HepG2 (cell line): ENCODE results near the gene OSBPL3. TPM values are rescaled to one million over a fixed set of nuclear protein-coding genes. Genes with fewer than 3 reads are reported as not detected.

ENCODE experiments used
- ATAC-seq: fragments of 200-7000 bp; cut with Tn5 transposase; 3 replicates; pipeline ENCODE4 v1.9.1; 2020; ENCODE audit warnings: mild to moderate bottlenecking, moderate library complexity
- BruUV-seq: library from RNA; stranded (reverse); fragments of 400-500 nt; replicated peaks from 2 replicates; lab custom pipeline; 2021; lab: Mats Ljungman, UMichigan
- CTCF ChIA-PET: fragments of 300-600 bp; formaldehyde crosslinking; extraction: SDS; loops from one replicate; lab custom pipeline; 2021; ENCODE audit warnings: low total read pairs, inconsistent platforms, low intra/inter-chr PET ratio; lab: Yijun Ruan, JAX
- POLR2A ChIA-PET: fragments of 350-600 bp; sonication (Branson Sonifier 250); formaldehyde crosslinking; loops from one replicate; lab custom pipeline; 2020; ENCODE audit warnings: antibody characterized with exemption, inconsistent platforms; lab: Yijun Ruan, JAX
- DNase-seq: peaks from one replicate; pipeline ENCODE4 v3.0.0-alpha.2; 2015; ENCODE audit warnings: low spot score
- FAIRE-seq: peaks from 3 replicates; lab custom pipeline; 2011; peaks lifted over from hg19 to GRCh38; lab: Jason Lieb, UNC
- H2AFZ ChIP-seq: one replicate; pipeline ENCODE4 v1.6.1; 2011; ENCODE audit warnings: low read length, inconsistent platforms
- H3K27ac ChIP-seq: fragments of 300-600 bp; 3 replicates; pipeline ENCODE4 v1.8.0; 2011; ENCODE audit warnings: mixed run types, mild to moderate bottlenecking, mixed read lengths, low read length, inconsistent platforms; ENCODE audit not compliant: insufficient read depth; ENCODE audit errors: extremely low read length
- H3K27me3 ChIP-seq, 2 experiments: fragments of 200-600 bp in 1 of 2; 2 replicates in 1 of 2; 3 replicates in 1 of 2; pipeline versions ENCODE4 v1.6.0 to v1.8.0; 2011; ENCODE audit warnings: low read length in 2 of 2, mild to moderate bottlenecking in 2 of 2, moderate library complexity in 2 of 2, inconsistent platforms in 1 of 2; ENCODE audit not compliant: insufficient read depth in 2 of 2, control insufficient read depth in 1 of 2
- H3K36me3 ChIP-seq, 2 experiments: fragments of 200-600 bp in 1 of 2; replicated peaks in 1 of 2; 2 replicates in 1 of 2; 3 replicates in 1 of 2; pipeline versions ENCODE4 v1.5.1 to v1.8.0; 2011; ENCODE audit warnings: low read length in 2 of 2, inconsistent platforms in 1 of 2; ENCODE audit not compliant: insufficient read depth in 2 of 2, control insufficient read depth in 1 of 2
- H3K4me1 ChIP-seq: 2 replicates; pipeline ENCODE4 v1.5.1; 2012; ENCODE audit warnings: low read length, inconsistent platforms; ENCODE audit not compliant: insufficient read depth
- H3K4me2 ChIP-seq: 2 replicates; pipeline ENCODE4 v1.6.0; 2011; ENCODE audit warnings: low read depth, low read length, inconsistent platforms
- H3K4me3 ChIP-seq, 3 experiments: fragments of 200-600 bp in 1 of 3; sonication (generic), shearing (Covaris generic) in 1 of 3; replicated peaks in 1 of 3; 2 replicates each; pipeline ENCODE4 v1.5.1; 2011 to 2016; ENCODE audit warnings: low read length in 3 of 3, inconsistent platforms in 2 of 3, low read depth in 2 of 3, mild to moderate bottlenecking in 2 of 3, control low read depth in 1 of 3, mixed read lengths in 1 of 3; ENCODE audit not compliant: insufficient read depth in 1 of 3
- H3K79me2 ChIP-seq: one replicate; pipeline ENCODE4 v1.6.1; 2011; ENCODE audit warnings: low read length, inconsistent platforms; ENCODE audit not compliant: insufficient read depth
- H3K9ac ChIP-seq: 2 replicates; pipeline ENCODE4 v1.6.0; 2011; ENCODE audit warnings: mild to moderate bottlenecking, low read depth, low read length, inconsistent platforms; ENCODE audit not compliant: insufficient read depth
- H3K9me3 ChIP-seq: 2 replicates; pipeline ENCODE4 v1.5.1; 2012; ENCODE audit warnings: mild to moderate bottlenecking, low read length
- H4K20me1 ChIP-seq: 2 replicates; pipeline ENCODE4 v1.6.0; 2011; ENCODE audit warnings: inconsistent platforms, mild to moderate bottlenecking, low read length, moderate library complexity; ENCODE audit not compliant: insufficient read depth
- MLLT10 ChIP-seq: sonication (generic); formaldehyde crosslinking; IDR thresholded peaks from 2 replicates; pipeline ENCODE4 v1.4.0; 2020; ENCODE audit warnings: missing genetic modification reagents
- PCBP2 ChIP-seq: fragments of 200-400 bp; formaldehyde crosslinking; optimal IDR thresholded peaks from 2 replicates; pipeline ENCODE3; 2018; ENCODE audit warnings: low read length, low read depth; ENCODE audit not compliant: poor library complexity, severe bottlenecking
- RNF219 ChIP-seq: sonication (generic); formaldehyde crosslinking; IDR thresholded peaks from 2 replicates; pipeline ENCODE4 v1.5.0; 2020; ENCODE audit warnings: mild to moderate bottlenecking, missing genetic modification reagents
- SALL1 ChIP-seq: sonication (generic); formaldehyde crosslinking; IDR thresholded peaks from 2 replicates; pipeline ENCODE4 v1.8.0; 2022; ENCODE audit warnings: mild to moderate bottlenecking, missing genetic modification reagents
- ZBTB49 ChIP-seq: sonication (generic); formaldehyde crosslinking; IDR thresholded peaks from 2 replicates; pipeline ENCODE4 v1.4.0; 2020; ENCODE audit warnings: missing genetic modification reagents, borderline replicate concordance
- ZMYM2 ChIP-seq: sonication (generic); formaldehyde crosslinking; IDR thresholded peaks from 2 replicates; pipeline ENCODE4 v1.8.0; 2022; ENCODE audit warnings: mild to moderate bottlenecking, missing genetic modification reagents
- ZNF253 ChIP-seq: sonication (generic); formaldehyde crosslinking; IDR thresholded peaks from 2 replicates; pipeline ENCODE4 v1.8.0; 2022; ENCODE audit warnings: mild to moderate bottlenecking, missing genetic modification reagents, borderline replicate concordance
- ZNF326 ChIP-seq: sonication (generic); formaldehyde crosslinking; IDR thresholded peaks from 2 replicates; pipeline ENCODE4 v1.4.0; 2020; ENCODE audit warnings: missing genetic modification reagents, borderline replicate concordance
- ZNF414 ChIP-seq: sonication (generic); formaldehyde crosslinking; IDR thresholded peaks from 2 replicates; pipeline ENCODE4 v1.5.0; 2020; ENCODE audit warnings: missing genetic modification reagents
- ZNF557 ChIP-seq: sonication (generic); formaldehyde crosslinking; IDR thresholded peaks from 2 replicates; pipeline ENCODE4 v1.4.0; 2020; ENCODE audit warnings: missing genetic modification reagents
- ZNF572 ChIP-seq: sonication (generic); formaldehyde crosslinking; IDR thresholded peaks from 2 replicates; pipeline ENCODE4 v1.5.1; 2020; ENCODE audit warnings: mild to moderate bottlenecking, missing genetic modification reagents
- ZNF614 ChIP-seq: IDR thresholded peaks from 2 replicates; pipeline ENCODE4 v1.6.1; 2018; ENCODE audit warnings: missing biosample characterization, missing genetic modification reagents, inconsistent platforms, borderline replicate concordance
- ZNF691 ChIP-seq: sonication (generic); formaldehyde crosslinking; IDR thresholded peaks from 2 replicates; pipeline ENCODE4 v1.4.0; 2020; ENCODE audit warnings: missing genetic modification reagents, low read depth, mild to moderate bottlenecking, borderline replicate concordance
- ZNF878 ChIP-seq: sonication (generic); formaldehyde crosslinking; IDR thresholded peaks from 2 replicates; pipeline ENCODE4 v1.8.1; 2023; ENCODE audit warnings: mild to moderate bottlenecking, missing genetic modification reagents, moderate library complexity
- ZSCAN9 ChIP-seq: IDR thresholded peaks from 2 replicates; pipeline ENCODE4 v1.6.1; 2016; ENCODE audit warnings: borderline replicate concordance
- WGBS: methylation state at CpG from one replicate; pipeline ENCODE4 v1.1.6; 2017; ENCODE audit warnings: low lambda C conversion rate; 5-methylcytosine and 5-hydroxymethylcytosine counted together
- in situ Hi-C: cut with HindIII; loops from 2 replicates; pipeline ENCODE4 v1.10.0; 2017; ENCODE audit warnings: low pct_unique_long_range_greater_than_20kb; ENCODE audit not compliant: extremely low pct_ligation_motif_present
- intact Hi-C: fragments of 100-400 bp; cut with micrococcal nuclease; formaldehyde crosslinking; loops from one replicate; pipeline ENCODE4 v1.10.0; 2022; ENCODE audit not compliant: unreplicated experiment
- polyA plus RNA-seq, 8 experiments: library from polyadenylated mRNA; depleted of rRNA in 3 of 8; stranded (reverse) in 7 of 8; unstranded in 1 of 8; fragments of >200 nt; fragmentation: Illumina TruSeq in 4 of 8; extraction: Trizol in 4 of 8; gene quantifications; 2 replicates each; pipeline versions ENCODE4 v1.2.1 to v1.2.3, GENCODE V29; 2011 to 2016; ENCODE audit warnings: low read depth in 4 of 8, missing spikeins in 1 of 8, mixed read lengths in 1 of 8; ENCODE audit not compliant: insufficient read depth in 1 of 8
- total RNA-seq, 5 experiments: library from RNA; depleted of rRNA; stranded (reverse); fragments of >200 nt; fragmentation: Illumina TruSeq; extraction: Trizol; gene quantifications; 2 replicates each; pipeline ENCODE4 v1.2.3, GENCODE V29; 2016; ENCODE audit warnings: low read depth in 1 of 5

OSBPL3 gene
- total and polyA plus RNA-seq, 2 of the 13 experiments (the other 11 are each of a cell fraction or from before 2014, with no cell fraction given), result 8.8 to 28.9 TPM

GRCh38 chr7:24894429-24895221 lies 85.4 kb downstream of the OSBPL3 start (continued):
- TF ChIP-seq ZNF691 (CRISPR knock-in tag), result no peak

- H3K4me1 ChIP-seq, result no peaks in the 10 kb centered on the region
- peaks cover 5% of the 10 kb centered on the region in 2 experiments; a peak in 4 of 5 replicates for H3K36me3 ChIP-seq
- no peak for TF ChIP-seq ZNF614 (CRISPR knock-in tag)
- TF ChIP-seq ZNF557, result no peak
- TF ChIP-seq SALL1, result no peak
- TF ChIP-seq PCBP2, result no peak
- no peak for TF ChIP-seq ZNF414 (CRISPR knock-in tag)
- no peak for TF ChIP-seq ZNF326 (CRISPR knock-in tag)
- no peak for TF ChIP-seq ZNF253 (CRISPR knock-in tag)
- TF ChIP-seq ZNF572 (CRISPR knock-in tag), result no peak
- TF ChIP-seq MLLT10 (CRISPR knock-in tag), result no peak
- TF ChIP-seq ZNF878 (CRISPR knock-in tag), result no peak
- no peak for TF ChIP-seq ZSCAN9 (CRISPR knock-in tag)
- no peak for TF ChIP-seq ZMYM2
- TF ChIP-seq ZBTB49 (CRISPR knock-in tag), result no peak
- no peak for TF ChIP-seq RNF219 (CRISPR knock-in tag)
- H3K4me2 ChIP-seq, result no peak overlapping the region
- in situ Hi-C loops, result loop anchor here (10.0 kb wide), 1 partner anchor 203 kb away; no protein-coding TSS in a partner anchor
- no peaks in the 10 kb centered on the region for H4K20me1 ChIP-seq
- intact Hi-C loops, result no loop called here
- TSS peak; percentile 28 for BruUV-seq
- DNase-seq, result no peak
- FAIRE-seq, result no peak
- peaks cover 10% of the 10 kb centered on the region for H3K79me2 ChIP-seq
- H3K9me3 ChIP-seq, result no peaks in the 10 kb centered on the region
- no peak for ATAC-seq
- H3K4me3 ChIP-seq, result no peak overlapping the region
- no peaks in the 10 kb centered on the region for H3K27me3 ChIP-seq
- ChIA-PET POLR2A (no interaction called here), CTCF (no interaction called here)
- 100% methylated on average over 3 of the region's 3 CpGs for WGBS
- H3K9ac ChIP-seq, result no peak overlapping the region
- no peak overlapping the region for H3K27ac ChIP-seq
- no peak overlapping the region for H2AFZ ChIP-seq
These were observed 88.7 kb downstream of the OSBPL3 start for GRCh38 chr7:24891311-24891735.
